Dermis blood vessel endothelial cell (primary cell): ENCODE data around the gene DCBLD1. TPM values are rescaled to one million over a fixed set of nuclear protein-coding genes. Genes with fewer than 3 reads are reported as not detected.

Experiments
- DNase-seq: peaks from one replicate; pipeline ENCODE4 v3.0.0; 2010
- total RNA-seq: library from RNA; depleted of rRNA; stranded (reverse); fragments of >200 nt; gene quantifications from 2 replicates; pipeline ENCODE4 v1.2.3, GENCODE V29; 2014

Gene DCBLD1
- total RNA-seq, 1 donor from 2014 or later: 35.1 TPM

DNA sequence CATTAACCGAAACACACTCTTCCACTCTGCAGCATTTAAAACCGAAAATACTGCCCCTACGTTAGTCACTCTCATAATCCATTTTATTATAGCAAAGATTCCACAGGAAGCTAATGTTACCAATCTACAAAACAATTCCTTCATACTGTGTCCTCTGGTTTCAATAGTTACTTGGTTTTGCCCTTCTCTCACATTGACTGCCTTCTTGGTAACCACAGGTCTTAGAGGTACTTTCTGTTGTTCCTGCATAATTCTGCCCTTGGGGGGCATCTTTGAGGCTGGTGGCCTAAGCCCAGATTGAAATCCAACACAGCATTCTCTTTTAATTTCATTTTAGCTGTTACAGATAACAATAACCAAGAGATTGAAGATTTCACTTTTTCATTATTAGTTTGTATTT, 9.8 kb upstream of the DCBLD1 start:
- no peak for DNase-seq

DNA sequence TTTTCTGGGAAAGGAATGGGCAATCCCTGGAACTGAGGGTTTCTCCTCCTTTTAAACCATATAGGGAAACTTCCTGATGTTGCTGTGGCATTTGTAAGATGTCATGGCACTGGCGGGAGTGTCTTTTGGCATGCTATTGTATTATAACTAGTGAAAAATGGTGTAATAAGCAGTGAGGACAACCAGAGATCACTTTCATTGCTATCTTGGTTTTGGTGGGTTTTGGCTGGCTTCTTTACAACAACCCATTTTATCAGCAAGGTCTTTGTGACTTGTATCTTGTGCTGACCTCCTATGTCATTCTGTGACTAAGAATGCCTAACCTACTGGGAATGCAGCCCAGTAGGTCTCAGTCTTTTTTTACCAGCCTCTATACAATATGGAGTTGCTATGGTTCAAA, 9.1 kb upstream of the DCBLD1 start:
- DNase-seq: no peak

DNA sequence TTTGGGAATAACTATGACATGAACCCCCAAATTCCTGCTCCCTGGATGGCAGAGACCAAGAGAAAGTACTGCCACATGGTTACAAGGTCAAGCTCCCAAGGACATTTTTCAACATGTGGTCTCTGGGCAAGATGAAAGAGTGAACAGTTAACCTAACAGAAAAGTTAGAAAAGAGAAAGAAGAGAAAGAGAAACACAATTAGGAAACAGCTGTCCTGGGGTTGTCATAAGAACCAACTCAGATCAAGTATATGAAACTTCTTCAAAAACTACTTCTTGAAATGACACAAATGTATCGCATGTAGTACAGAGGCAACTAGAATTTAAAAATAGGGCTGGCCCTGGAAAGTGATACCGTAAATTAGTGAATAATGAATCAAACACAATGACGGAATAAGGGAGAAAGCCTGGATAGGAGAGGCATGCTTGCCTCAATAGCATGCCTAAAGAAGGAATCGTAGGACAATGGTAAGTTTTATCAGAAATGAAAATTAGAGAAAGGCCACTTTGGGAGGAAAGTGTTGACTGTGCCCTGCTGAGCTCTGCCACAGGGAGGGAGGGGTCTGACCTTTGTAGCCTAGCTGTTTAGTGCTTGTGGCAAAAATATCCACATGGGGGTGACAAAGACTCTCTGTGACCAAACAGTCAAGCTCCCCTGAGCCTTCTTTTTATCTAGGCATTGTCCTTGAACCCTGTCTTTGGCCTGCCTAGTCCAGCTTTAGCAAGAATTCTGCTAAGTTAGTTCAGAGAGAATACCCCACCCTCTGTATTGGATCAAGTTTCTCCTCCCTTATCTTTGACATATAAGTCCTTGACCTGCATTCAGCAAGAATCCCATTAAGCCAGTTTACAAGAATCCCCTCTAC, 4.3 kb upstream of the DCBLD1 start:
- peak; percentile 62 for DNase-seq

DNA sequence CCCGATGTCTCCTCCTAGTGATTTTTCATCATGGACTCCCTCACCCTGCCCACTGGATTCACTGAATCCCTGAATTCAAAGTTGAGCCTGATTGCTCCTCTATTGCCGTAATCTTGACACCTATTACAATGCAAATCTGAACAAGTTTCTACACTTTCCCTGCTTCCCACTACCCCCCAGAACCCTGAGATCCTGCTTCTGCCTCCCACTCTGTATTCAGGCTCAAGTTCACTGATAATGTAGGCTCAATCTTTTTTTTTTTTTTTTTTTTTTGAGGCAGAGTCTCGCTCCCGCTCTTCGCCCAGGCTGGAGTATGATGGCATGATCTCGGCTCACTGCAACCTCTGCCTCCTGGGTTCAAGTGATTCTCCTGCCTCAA, 3.6 kb upstream of the DCBLD1 start:
- DNase-seq: no peak

DNA sequence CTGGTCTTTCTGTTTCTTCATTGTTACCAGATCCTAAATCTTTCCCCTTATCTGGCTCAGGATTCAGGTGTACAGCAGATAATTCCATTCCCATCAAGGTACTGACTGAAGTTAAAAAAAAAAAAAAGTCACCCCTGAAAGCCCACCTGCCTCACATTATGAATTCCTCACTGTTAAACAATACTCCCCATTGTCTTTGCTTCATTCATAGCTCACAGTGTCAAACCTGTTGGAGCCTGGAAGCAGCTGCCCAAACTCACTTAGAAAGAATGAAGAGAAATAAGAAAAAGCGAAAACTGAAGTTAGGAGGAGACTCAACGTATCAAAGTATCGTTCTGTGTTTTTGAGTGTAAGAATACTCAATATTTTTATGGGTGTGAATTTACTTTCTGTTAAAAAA, 1.8 kb upstream of the DCBLD1 start:
- DNase-seq: no peak

DNA sequence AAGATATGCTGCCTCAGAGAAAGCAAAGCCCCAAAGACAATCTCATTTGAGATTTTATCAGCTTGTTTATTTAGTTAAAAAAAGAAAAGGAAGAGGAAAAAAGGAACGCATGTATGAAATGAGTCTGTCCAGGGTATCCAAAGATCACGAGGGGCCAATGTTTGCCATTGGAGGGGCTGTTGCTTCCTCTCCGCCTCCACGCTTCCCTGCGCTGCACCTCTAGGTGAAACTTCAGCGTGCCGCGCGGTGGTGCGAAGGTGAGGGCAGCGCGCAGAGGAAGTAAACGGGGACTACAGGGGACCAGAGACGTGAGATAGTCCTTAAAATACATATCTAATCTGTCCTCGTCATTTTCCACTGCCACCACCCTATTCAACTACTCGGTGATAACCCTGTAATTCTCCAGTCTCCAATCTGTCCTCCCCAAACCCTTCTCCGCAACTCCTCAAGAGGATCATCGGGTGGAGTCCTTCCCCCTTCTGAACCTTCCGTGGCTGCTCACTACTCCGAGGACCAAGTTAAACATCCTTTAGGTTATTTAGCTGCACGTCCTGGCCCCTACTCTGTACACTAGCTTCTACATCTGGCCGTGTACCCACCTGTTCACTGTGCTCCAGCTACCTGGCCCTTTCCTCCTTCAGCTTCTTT, 1.1 kb upstream of the DCBLD1 start:
- DNase-seq: no peak

DNA sequence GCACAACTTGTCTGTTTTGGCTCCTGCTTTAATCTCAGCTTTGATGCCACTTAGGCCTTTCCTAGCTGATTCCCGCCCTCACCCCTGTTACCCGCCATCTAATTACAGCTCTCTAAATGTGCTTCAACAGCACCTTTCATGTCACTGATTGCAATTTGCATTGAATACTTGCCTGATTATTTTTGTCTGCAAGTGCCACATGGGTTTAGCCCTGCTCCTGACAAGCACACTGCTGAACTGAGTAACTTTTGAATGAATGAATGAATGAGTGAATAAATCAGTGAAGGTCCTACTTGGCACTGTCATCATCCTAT, 591 bp upstream of the DCBLD1 start:
- DNase-seq: no peak

DNA sequence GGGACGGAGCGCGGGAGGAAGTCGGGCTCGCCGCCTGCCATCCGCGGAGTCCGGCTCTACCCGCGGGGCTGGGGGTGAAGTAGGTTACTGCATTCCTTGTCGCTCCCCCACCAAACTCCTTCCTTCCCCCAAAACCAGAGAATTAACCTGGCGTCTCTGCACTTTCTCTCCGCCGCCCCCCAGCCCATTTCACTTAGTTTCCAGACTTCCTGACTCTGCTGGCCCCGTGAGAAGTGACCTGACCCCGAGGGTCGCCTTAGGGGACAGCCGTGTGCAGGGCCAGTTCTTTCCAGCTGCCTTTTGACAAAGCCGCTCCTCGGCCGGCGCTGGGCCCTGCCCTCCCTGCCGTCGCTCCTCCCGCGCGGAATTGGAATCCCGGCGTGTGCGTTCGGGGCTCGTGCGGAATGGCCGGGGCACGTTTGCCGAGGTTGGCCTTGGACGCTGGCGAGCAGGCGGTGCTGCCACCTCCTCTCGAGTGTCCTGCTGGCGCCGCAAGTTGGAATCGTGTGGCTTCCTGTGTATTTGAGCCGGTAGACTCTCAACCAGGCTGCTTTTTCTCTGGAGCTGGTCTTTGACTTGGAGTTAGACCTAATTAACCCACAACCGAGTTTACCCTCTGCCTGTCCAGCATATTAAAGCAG, 650 bp downstream of the DCBLD1 start:
- DNase-seq: peak; percentile 74

DNA sequence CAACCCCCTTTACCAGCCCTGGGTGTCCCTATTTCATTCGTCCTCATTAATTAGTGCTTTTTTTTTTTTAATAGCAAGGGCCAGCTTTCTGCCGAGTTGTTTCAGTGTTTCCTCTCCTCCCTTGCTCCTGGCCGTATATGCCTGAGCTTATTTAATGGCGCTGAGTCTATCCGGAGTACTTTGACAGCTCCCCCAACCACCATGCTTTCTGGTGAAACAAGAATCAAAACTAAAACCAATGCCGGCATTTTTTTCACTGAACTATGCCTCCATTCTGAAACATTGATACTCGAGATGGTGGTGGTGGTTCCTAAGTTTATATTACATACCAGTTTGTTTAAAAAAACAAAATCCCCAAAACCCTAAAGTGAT, 1.2 kb downstream of the DCBLD1 start:
- peak; percentile 62 for DNase-seq

DNA sequence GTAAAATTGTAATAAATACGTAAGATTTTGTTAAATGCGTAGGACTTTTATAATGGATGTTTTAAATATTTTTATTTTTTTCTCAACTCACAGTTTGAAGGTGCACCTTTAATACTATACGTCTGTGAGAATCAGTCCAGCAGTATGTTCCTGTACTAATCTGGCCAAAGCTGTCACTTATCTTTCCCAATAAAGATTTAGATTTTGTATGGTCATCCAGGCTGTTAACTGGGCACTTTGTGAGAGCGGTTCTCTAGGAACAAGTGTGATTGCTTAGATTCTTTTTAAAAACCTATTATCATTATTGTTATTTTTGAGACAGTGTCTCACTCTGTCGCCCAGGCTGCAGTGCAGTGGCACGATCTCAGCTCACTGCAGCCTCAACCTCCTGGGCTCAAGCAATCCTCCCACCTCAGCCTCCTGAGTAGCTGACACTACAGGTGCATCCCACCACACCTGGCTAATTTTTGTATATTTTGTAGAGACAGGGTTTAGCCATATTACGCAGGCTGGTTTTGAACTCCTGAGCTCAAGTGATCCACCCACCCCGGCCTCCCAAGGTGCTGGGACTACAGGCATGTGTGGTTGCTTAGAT, 1.7 kb downstream of the DCBLD1 start:
- DNase-seq: no peak

DNA sequence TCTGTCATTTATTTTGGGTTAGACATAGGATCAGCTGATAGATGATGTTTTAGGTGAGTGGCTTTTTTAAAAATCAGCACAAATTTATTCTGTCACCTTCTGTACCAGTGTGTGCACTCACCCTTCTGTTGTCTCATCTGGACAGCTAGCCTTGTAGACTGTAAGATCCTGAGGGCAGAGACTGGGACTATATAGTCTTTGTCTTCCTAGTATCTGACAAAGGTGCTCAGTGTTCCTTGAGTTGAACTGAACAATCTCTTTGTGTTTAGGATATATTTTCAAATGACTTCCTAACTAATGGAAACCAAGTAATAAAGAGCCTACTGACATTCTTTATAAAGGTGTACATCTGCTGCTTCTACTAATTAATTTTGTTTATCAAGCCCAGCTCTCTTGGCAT, 3.0 kb downstream of the DCBLD1 start:
- no peak for DNase-seq

DNA sequence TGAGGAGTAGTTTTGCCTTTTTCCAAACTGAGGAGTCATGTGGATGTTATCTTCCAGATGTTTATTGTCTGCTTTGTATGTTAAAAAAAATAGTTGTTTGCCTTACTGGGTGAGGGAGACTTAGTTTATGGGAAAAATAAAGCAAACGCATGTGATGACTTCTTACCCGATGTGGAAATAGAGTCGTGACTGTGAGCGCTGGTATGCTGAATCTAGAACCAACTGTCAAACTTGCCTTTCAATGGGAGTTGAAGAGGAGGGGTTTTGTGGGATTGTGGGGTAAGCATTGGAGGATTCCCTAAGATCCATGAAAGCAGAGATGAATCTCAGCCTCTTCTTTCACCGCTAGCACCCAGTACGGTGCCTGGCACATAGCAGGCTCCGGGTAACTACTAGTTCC, 5.3 kb downstream of the DCBLD1 start:
- no peak for DNase-seq

DNA sequence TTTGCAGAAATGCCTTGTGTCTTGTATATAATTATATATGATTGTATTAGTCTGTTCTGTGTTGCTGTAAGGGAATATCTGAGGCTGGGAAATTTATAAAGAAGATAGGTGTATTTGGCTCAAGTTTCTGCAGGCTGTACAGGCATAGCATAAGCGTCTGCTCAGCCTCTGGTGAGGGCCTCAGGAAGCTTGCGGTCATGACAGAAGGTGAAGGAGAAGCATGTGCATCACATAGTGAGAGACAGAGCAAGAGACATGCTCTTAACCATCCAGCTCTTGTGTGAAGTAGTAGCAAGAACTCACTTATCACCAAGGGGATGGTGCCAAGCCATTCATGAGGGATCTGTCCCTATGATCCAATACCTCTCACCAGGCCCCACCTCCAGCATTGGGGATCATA, 6.5 kb downstream of the DCBLD1 start:
- no peak for DNase-seq

DNA sequence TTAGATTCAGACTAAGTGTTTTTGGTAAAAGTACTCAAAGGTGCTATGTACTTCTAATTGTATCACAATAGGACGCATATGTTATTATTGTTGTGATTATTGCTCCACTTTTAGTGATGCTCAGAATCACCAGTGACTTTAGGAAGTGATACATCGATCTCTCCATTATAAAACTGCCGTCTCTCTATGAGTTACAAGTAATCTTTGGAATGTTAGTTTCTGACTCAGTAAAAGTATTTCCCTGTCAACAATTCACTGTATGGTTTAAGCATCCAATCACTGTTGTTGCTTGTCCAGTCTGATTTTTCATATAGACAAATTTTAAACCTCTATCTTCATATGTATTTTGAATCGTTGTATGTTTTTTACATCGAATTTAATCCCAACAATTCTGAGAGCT, 9.4 kb downstream of the DCBLD1 start:
- peak; percentile 80 for DNase-seq

DNA sequence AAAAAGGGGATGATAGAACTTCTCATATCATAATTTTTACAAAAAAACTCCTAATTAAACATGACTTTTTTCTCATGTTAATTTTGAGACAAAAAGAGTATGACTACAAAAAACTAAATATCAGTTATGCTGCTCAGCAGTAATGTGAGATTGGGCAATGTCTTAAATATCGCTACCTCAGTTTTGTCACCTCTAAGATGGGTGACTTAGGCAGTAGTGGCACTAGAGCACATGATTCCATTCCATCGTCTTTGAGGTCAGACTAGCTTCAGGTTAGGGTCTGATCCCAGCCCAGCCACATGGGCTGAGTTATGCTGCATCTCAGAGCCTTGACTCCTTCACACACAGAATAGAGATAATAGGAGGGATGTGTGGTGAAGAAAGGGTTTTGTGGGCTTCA, 11.0 kb downstream of the DCBLD1 start:
- DNase-seq: peak; percentile 19

DNA sequence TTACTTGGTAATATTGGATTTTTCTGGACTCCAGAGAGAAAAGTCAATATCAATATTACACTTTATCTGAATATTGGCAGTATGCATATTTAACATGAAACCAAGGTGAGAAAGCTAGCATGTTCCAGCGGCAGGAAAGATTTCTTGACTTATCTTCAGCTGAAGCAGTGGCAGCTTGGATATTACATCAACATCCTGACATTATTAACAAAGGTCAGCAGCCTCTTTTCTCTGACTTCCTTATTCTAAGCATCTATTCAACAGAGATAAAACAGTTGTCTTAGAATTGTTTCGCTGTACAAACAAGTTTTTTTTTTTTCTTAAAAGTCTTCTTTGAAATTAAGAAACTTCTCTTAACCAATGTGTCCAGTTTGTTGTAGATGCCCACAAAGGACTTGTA, 11.8 kb downstream of the DCBLD1 start:
- DNase-seq: peak; percentile 73

DNA sequence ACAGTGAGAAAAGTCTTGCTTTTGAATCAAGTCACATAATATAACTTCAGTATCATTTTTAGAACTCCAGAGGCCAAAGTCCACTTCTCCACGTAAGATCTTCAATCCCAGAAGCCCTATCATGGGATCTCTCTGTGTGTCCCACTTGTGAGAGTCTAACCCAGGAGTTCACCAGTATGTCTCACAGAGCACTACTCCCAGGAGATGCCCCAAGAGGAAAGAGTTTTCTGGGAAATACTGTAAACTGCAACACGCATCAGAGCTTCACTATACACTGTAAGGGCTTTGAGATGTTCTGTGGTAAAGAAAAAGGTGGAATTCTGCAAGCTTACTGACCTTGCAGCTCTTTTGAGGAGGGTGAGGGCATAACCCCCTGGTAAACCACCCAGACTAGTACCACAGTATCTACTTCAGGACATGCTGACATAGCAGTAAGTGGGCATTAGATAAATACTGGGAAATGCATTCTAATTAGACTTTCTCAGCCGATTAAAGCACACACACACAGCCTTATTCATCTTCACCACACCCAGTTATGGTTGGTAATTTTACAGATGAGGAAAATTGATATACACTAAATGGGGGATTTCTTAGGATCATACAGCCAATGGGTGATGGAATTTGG, 12.3 kb downstream of the DCBLD1 start:
- peak; percentile 49 for DNase-seq

DNA sequence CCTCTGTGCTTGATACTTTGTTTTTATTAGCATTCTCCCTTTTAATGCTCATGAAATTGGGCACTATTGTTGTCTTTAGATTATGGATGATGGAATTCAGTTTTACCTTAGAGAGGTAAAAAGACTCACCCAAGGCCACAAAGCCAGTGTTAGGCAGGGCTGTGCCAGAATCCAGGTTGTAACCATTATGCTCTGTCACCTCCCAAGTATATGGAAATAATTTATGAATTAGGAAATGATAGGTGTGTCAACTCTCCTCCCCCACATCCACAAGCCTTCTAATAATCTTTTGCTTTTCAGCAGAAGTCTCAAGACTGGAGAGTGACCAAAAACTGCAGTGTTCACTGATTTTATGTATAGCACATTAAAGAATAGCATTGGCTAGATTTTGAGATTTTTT, 13.0 kb downstream of the DCBLD1 start:
- no peak for DNase-seq

DNA sequence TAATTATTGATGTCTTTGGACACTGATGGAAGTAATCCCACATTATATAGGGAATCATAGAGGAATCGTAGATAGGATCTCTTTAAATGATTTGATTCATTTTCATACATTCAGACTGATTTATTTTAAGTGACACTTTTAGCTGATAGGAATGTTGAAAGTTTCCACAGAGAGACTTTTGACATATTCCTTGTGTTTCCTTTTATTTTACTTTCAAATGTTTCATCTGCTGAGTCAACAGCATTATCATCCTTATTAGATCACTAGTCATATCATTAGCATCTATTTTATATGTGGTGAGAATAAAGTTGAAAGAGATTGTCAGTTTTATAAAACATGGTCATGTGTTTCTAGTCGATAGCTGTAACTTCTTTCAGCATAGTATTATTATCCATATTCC, 13.4 kb downstream of the DCBLD1 start:
- DNase-seq: peak; percentile 16

DNA sequence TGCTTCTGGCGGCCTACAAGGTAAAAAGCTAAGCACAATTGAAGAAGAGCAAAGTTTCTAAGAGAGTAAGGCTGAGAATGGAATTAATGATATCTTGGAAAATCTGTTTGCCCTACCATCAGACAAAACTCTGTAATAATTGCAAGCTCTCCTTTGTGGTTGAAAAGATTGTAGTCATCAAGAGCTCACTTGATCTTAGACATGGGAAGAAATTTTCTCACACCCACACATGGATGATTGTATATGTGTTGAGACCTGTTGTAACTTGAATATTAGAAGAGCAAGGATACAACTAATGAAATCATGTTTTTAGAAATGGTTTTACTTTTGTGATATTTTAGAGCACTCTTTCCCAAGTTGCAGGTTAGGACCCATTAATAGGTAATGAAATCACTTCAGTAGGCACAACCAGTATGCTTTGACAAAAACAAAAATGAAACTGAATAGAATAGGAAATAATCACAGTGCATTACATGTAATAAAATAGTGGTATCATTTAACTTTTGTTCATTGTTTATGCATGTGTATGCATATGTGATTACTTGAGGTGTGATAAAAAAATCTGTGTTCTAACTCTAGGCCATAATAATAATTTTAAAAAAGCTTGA, 14.0 kb downstream of the DCBLD1 start:
- peak; percentile 52 for DNase-seq

DNA sequence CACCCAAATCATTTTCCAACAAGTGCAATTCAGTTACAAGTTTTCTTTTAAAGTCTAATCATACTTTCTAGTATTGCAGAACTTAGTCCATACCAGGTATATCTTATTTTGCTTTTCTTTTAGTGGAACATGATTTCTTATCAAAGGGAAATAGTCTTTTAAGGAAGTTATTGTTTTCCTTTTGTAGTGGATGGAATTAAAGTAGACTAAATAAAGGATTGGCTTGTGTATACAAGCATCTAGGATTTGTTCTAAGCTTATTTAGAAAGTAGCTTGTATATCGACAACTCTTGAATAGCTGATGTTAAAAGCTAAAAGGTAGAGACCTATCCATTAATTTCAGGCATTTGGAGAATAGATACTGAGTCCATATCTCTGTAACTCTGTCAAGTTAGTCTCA, 14.8 kb downstream of the DCBLD1 start:
- peak; percentile 24 for DNase-seq

DNA sequence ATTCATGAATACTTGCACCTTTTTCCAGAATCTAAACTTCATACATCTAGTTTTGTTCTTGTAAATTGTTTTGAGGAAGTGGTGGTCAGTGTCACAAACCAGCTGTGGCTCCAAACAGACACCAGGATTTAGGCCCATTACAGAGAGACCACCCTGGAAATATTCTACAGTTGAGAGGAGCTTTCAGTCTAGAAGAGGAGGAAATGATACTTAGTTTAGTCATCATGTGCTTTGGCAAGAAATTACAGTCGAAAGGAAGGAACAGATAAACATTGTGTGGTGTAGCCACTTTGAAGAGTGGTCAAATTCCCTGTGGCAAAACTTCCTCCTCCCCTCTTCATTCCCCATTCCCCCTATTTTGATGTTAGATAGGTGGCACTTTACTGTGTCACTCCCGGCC, 15.7 kb downstream of the DCBLD1 start:
- DNase-seq: peak; percentile 78

DNA sequence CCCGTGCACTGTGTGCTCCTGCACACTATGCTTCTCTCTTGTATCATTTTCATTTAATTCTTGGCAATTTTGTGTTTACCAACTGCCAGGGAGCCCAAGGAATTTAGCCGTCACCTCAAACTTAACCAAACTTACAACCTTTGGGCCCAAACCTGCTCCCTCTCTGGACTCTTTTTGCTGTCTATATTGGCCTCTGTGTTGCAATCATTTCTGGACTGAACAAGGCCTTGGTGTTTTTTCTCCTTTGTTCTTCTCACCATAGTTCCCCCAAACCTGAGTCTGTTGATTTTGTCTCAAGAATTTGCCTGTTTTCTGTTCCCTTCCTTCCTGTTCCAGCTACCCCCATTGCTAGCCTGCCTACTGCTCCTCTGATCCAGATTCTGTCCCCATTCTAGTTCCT, 19.2 kb downstream of the DCBLD1 start:
- no peak for DNase-seq
